ENCODE measurements around the gene CLUH. TPM values are rescaled to one million over a fixed set of nuclear protein-coding genes. Genes with fewer than 3 reads are reported as not detected.

Gene CLUH
- total RNA-seq, 4 donors from 2014 or later = 42.6 to 87.6 (median 52.9) TPM

GRCh38 chr17:2703181-2703580 is 8.4 kb downstream of the CLUH start:
- no peak overlapping the region for H3K27ac ChIP-seq
- H3K4me1 ChIP-seq = peaks cover 0 to 48% (median 12%) of the 10 kb centered on the region in 3 donors
- ATAC-seq = no peak
- no peak overlapping the region for H3K4me3 ChIP-seq
- no peaks in the 10 kb centered on the region for H3K9me3 ChIP-seq
- H3K36me3 ChIP-seq = peaks cover 0 to 63% of the 10 kb centered on the region in 2 donors
- no peak for TF ChIP-seq POLR2AphosphoS5 (IDR thresholded peaks at IDR 0.05)
- TF ChIP-seq CTCF (IDR thresholded peaks at IDR 0.05) = no peak
- TF ChIP-seq POLR2A (IDR thresholded peaks at IDR 0.05) = no peak
- TF ChIP-seq EP300 (IDR thresholded peaks at IDR 0.05) = no peak
- H3K27me3 ChIP-seq = no peaks in the 10 kb centered on the region
- WGBS, 2 donors (ENCODE audit: low coverage in 1 of 2) = 100% methylated on average over 1 of the region's 20 CpGs; no CpG with 5 or more reads in 1 of the 2 donors

- H3K27ac ChIP-seq = peak overlapping the region in 3 of 4 donors; percentile 38 to 57 (median 55)
- TF ChIP-seq POLR2AphosphoS5 (IDR thresholded peaks at IDR 0.05) (no peak), EP300 (IDR thresholded peaks at IDR 0.05) (no peak), POLR2A (IDR thresholded peaks at IDR 0.05) (no peak), CTCF (IDR thresholded peaks at IDR 0.05) (no peak)
- 54 to 56% methylated on average over 2 to 4 of the region's 22 CpGs for WGBS, 2 donors (ENCODE audit: low coverage in 1 of 2)
- no peak overlapping the region for H3K4me3 ChIP-seq
- no peaks in the 10 kb centered on the region for H3K27me3 ChIP-seq
- peaks cover 0 to 38% (median 3%) of the 10 kb centered on the region in 3 donors for H3K4me1 ChIP-seq
- peaks cover 0 to 73% of the 10 kb centered on the region in 2 donors for H3K36me3 ChIP-seq
- ATAC-seq = peak; percentile 23
- no peaks in the 10 kb centered on the region for H3K9me3 ChIP-seq
Measured at GRCh38 chr17:2701996-2702741, 9.4 kb downstream of the CLUH start.

GRCh38 chr17:2701161-2701995 is 10.2 kb downstream of the CLUH start:
- Histone ChIP-seq H3K36me3 (peaks cover 0 to 81% of the 10 kb centered on the region in 2 donors), H3K27me3 (no peaks in the 10 kb centered on the region), H3K27ac (peak overlapping the region in 3 of 4 donors; percentile 38 to 57 (median 55)), H3K4me1 (peaks cover 0 to 30% (median 0%) of the 10 kb centered on the region in 3 donors), H3K4me3 (no peak overlapping the region), H3K9me3 (no peaks in the 10 kb centered on the region)
- ATAC-seq = no peak
- WGBS, 2 donors (ENCODE audit: low coverage in 1 of 2) = 93 to 100% methylated on average over 1 to 3 of the region's 41 CpGs
- TF ChIP-seq CTCF (IDR thresholded peaks at IDR 0.05) = no peak
- no peak for TF ChIP-seq POLR2A (IDR thresholded peaks at IDR 0.05)
- no peak for TF ChIP-seq EP300 (IDR thresholded peaks at IDR 0.05)
- no peak for TF ChIP-seq POLR2AphosphoS5 (IDR thresholded peaks at IDR 0.05)

- peaks cover 0 to 23% (median 0%) of the 10 kb centered on the region in 3 donors for H3K4me1 ChIP-seq
- peaks cover 0 to 88% of the 10 kb centered on the region in 2 donors for H3K36me3 ChIP-seq
- H3K9me3 ChIP-seq = no peaks in the 10 kb centered on the region
- H3K4me3 ChIP-seq = no peak overlapping the region
- H3K27ac ChIP-seq = no peak overlapping the region
- ATAC-seq = no peak
- TF ChIP-seq EP300 (IDR thresholded peaks at IDR 0.05) (no peak), POLR2AphosphoS5 (IDR thresholded peaks at IDR 0.05) (no peak), POLR2A (IDR thresholded peaks at IDR 0.05) (no peak), CTCF (IDR thresholded peaks at IDR 0.05) (no peak)
- WGBS, 2 donors (ENCODE audit: low coverage in 1 of 2) = 80% methylated on average over 3 of the region's 27 CpGs; no CpG with 5 or more reads in 1 of the 2 donors
- no peaks in the 10 kb centered on the region for H3K27me3 ChIP-seq
Measured at GRCh38 chr17:2700491-2701141, 10.9 kb downstream of the CLUH start.

Data from gastroesophageal sphincter (tissue), 4 donors.